Activated CD8-positive, alpha-beta memory T cell treated with anti-CD3 and anti-CD28 coated beads for 1 hour (primary cell): ENCODE measurements around the gene RNASEH2A.

Source experiments
- DNase-seq, 2 donors: peaks; one replicate each; pipeline ENCODE4 v3.0.0-alpha.2; 2020; ENCODE audit warnings: low read depth in 1 of 2; ENCODE audit errors: extremely low read depth in 1 of 2

Gene RNASEH2A

GRCh38 chr19:12806242-12807081 lies at the start of gene RNASEH2A:
TSS of gene RNASEH2A (plus strand) at chr19:12806584. CDS start at chr19:12806674, 90 bp downstream.
- peak; percentile 64 to 80 for DNase-seq

GRCh38 chr19:12757544-12758274 lies 48.7 kb upstream of the RNASEH2A start:
- no peak for DNase-seq

- DNase-seq, result no peak
Measured at GRCh38 chr19:12759686-12760085, 46.7 kb upstream of the RNASEH2A start.

GRCh38 chr19:12763100-12763499 lies 43.3 kb upstream of the RNASEH2A start:
- DNase-seq, result no peak

- DNase-seq, result no peak
Measured at GRCh38 chr19:12764698-12765097, 41.7 kb upstream of the RNASEH2A start.

GRCh38 chr19:12766051-12766521 lies 40.3 kb upstream of the RNASEH2A start:
- DNase-seq, result peak; percentile 50 to 57

GRCh38 chr19:12767150-12767549 lies 39.2 kb upstream of the RNASEH2A start:
- no peak for DNase-seq

- DNase-seq, result no peak
Measured at GRCh38 chr19:12767666-12768065, 38.7 kb upstream of the RNASEH2A start.

GRCh38 chr19:12769689-12770088 lies 36.7 kb upstream of the RNASEH2A start:
- DNase-seq, result no peak

GRCh38 chr19:12770922-12771321 lies 35.5 kb upstream of the RNASEH2A start:
- DNase-seq, result no peak

- DNase-seq, result no peak
Measured at GRCh38 chr19:12772323-12772722, 34.1 kb upstream of the RNASEH2A start.

GRCh38 chr19:12773571-12773970 lies 32.8 kb upstream of the RNASEH2A start:
- DNase-seq, result no peak

GRCh38 chr19:12774588-12775555 lies 31.5 kb upstream of the RNASEH2A start, which contains the start of gene HOOK2:
TSS of gene HOOK2 (minus strand) at chr19:12775552. CDS start at chr19:12775449, 103 bp downstream.
- no peak for DNase-seq

GRCh38 chr19:12777217-12778016 lies 29.0 kb upstream of the RNASEH2A start:
- peak in 1 of 2 donors; percentile 77 for DNase-seq

GRCh38 chr19:12778017-12778904 lies 28.1 kb upstream of the RNASEH2A start:
- DNase-seq, result no peak

GRCh38 chr19:12778905-12779161 lies 27.6 kb upstream of the RNASEH2A start:
- DNase-seq, result no peak

- no peak for DNase-seq
Measured at GRCh38 chr19:12779162-12779993, 27.0 kb upstream of the RNASEH2A start.

- no peak for DNase-seq
Measured at GRCh38 chr19:12782174-12782423, 24.3 kb upstream of the RNASEH2A start.
